ENCODE results near the gene GPR68.

DNA sequence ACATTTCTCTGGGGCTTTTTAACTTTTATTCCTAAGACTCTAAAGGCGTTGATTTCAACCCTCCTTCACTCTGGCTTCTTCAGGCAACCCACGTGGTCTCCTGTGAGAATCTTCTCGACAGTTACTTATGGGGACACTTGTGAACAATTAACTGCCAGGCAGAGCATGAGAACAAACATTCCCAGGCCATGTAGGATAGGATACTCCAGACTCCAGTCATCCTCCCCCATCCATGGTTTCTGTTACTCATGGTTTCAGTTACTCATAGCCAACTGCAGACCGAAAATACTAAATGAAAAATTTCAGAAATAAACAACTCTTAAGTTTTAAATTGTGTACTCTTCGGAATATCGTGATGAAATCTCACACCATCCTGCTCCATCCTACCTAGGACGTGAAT lies 19.5 kb downstream of the GPR68 start:
- TF ChIP-seq, protein P1, sequence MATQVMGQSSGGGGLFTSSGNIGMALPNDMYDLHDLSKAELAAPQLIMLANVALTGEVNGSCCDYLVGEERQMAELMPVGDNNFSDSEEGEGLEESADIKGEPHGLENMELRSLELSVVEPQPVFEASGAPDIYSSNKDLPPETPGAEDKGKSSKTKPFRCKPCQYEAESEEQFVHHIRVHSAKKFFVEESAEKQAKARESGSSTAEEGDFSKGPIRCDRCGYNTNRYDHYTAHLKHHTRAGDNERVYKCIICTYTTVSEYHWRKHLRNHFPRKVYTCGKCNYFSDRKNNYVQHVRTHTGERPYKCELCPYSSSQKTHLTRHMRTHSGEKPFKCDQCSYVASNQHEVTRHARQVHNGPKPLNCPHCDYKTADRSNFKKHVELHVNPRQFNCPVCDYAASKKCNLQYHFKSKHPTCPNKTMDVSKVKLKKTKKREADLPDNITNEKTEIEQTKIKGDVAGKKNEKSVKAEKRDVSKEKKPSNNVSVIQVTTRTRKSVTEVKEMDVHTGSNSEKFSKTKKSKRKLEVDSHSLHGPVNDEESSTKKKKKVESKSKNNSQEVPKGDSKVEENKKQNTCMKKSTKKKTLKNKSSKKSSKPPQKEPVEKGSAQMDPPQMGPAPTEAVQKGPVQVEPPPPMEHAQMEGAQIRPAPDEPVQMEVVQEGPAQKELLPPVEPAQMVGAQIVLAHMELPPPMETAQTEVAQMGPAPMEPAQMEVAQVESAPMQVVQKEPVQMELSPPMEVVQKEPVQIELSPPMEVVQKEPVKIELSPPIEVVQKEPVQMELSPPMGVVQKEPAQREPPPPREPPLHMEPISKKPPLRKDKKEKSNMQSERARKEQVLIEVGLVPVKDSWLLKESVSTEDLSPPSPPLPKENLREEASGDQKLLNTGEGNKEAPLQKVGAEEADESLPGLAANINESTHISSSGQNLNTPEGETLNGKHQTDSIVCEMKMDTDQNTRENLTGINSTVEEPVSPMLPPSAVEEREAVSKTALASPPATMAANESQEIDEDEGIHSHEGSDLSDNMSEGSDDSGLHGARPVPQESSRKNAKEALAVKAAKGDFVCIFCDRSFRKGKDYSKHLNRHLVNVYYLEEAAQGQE (IDR thresholded peaks at IDR 0.05; ENCODE audit: insufficient read depth in 1 of 2, low read depth in 2 of 2, low read length in 2 of 2): no peak
- TF ChIP-seq SIN3A (IDR thresholded peaks at IDR 0.05; ENCODE audit: borderline replicate concordance, insufficient read depth, low read length) (no peak), POLR2AphosphoS5 (IDR thresholded peaks at IDR 0.05; ENCODE audit: low read depth, low read length) (no peak), TAF1 (IDR thresholded peaks at IDR 0.05; ENCODE audit: borderline replicate concordance, insufficient read depth, low read length) (no peak)

All from PFSK-1 (cell line).